Heart left ventricle (tissue), 13 donors: ENCODE measurements around the gene UGT3A2.

Experiments used
- POLR2A ChIP-seq, 2 donors: fragments of 450-650 bp; IDR thresholded peaks; one replicate each; pipeline ENCODE4 v1.6.1; 2017; ENCODE audit warnings: antibody characterized with exemption in 2 of 2, mild to moderate bottlenecking in 2 of 2, moderate library complexity in 2 of 2
- TF ChIP-seq, protein P1 (sequence below), 12 donors: fragments of 200-600 bp; sonication (generic) in 4 of 12; IDR thresholded peaks; one replicate each; pipeline versions ENCODE4 v1.5.0 to v1.8.0; 2018 to 2022; ENCODE audit warnings: antibody characterized with exemption in 12 of 12, mild to moderate bottlenecking in 5 of 12
- donor health status: ischemic (EF 13 %, LVEDD 7.1; RV severe dilation, severe dysfunction).
- donor health status: DM: no; HTN: yes; CAD: no.
- donor health status: DM: no; HTN: no; CAD: no.
- donor health status: ischemic (EF 25% LVEDD 6.9; RV normal size, moderate dysfunction).
- donor health status: ischemic (EF 25% LVEDD 5.7; RV mildly dilated, moderate dysfunction).
- donor health status: ischemic (EF 35%, LVEDD 5.7; RV mildly dilated, moderate dysfunction).
- donor health status: nonischemic (EF 11% LVEDD 7.7; RV severe dilation, severe dysfunction).
- donor health status: DM: yes; HTN: yes; CAD: no.
- donor health status: PGD.
- donor health status: ischemic (EF 29% LVEDD 5.4; RV normal size, mild dysfunction).
- donor health status: nonischemic (EF 23%, LVEDD 6.1; RV moderate dilation, normal function).

DNA sequence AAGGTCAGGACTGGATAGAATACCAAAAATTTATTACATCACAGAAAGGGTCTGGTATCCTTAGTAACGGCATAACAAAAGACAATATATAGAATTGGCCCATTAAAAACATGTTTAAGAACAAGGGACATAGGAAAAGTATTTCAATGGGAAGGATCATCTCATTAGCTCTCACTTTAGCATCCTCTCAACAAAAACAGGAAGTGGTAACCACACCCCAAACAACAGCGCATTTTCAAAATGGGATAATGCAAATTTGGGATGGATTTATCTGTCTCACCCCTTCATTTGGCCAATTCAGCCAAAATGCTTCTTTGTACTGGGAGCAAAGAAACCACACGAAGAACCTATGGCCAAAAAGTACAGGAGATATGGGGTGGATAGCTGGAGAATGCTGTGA lies 65.7 kb downstream of the UGT3A2 start:
- no peak for TF ChIP-seq POLR2A (IDR thresholded peaks at IDR 0.05)
- TF ChIP-seq, protein P1, sequence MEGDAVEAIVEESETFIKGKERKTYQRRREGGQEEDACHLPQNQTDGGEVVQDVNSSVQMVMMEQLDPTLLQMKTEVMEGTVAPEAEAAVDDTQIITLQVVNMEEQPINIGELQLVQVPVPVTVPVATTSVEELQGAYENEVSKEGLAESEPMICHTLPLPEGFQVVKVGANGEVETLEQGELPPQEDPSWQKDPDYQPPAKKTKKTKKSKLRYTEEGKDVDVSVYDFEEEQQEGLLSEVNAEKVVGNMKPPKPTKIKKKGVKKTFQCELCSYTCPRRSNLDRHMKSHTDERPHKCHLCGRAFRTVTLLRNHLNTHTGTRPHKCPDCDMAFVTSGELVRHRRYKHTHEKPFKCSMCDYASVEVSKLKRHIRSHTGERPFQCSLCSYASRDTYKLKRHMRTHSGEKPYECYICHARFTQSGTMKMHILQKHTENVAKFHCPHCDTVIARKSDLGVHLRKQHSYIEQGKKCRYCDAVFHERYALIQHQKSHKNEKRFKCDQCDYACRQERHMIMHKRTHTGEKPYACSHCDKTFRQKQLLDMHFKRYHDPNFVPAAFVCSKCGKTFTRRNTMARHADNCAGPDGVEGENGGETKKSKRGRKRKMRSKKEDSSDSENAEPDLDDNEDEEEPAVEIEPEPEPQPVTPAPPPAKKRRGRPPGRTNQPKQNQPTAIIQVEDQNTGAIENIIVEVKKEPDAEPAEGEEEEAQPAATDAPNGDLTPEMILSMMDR (IDR thresholded peaks at IDR 0.05): no peak
